Activated naive CD4-positive, alpha-beta T cell treated with anti-CD3 and anti-CD28 coated beads, Interleukin-2, amount 10 ng/mL, durations not matched to agents 7 days and 5 days (primary cell): ENCODE data around the gene LRRC4C.
"Not testable (repeated sequence)": the region's sequence is repeated elsewhere in the genome, so short reads cannot be mapped to it uniquely, and the experiment has no call there.

Experiments
- CTCF ChIA-PET: fragments of 350-600 bp; sonication (Branson Sonifier 250); formaldehyde crosslinking; loops from one replicate; lab custom pipeline; 2021; ENCODE audit warnings: antibody characterized with exemption; lab: Charles Lee
- DNase-seq: peaks from one replicate; pipeline ENCODE4 v3.0.0-alpha.2; 2020
- H3K27ac Mint-ChIP-seq: one replicate; pipeline ENCODE4 v1.8.0; 2021; ENCODE audit warnings: mild to moderate bottlenecking, moderate library complexity, mixed read lengths
- H3K27me3 Mint-ChIP-seq: one replicate; pipeline ENCODE4 v1.8.0; 2021; ENCODE audit warnings: mild to moderate bottlenecking, mixed read lengths
- H3K36me3 Mint-ChIP-seq: one replicate; pipeline ENCODE4 v1.8.0; 2021; ENCODE audit warnings: mixed read lengths
- H3K4me1 Mint-ChIP-seq: one replicate; pipeline ENCODE4 v1.8.0; 2021; ENCODE audit warnings: mixed read lengths
- H3K4me3 Mint-ChIP-seq: one replicate; pipeline ENCODE4 v1.8.0; 2021; ENCODE audit warnings: mild to moderate bottlenecking, moderate library complexity, mixed read lengths
- H3K9me3 Mint-ChIP-seq: one replicate; pipeline ENCODE4 v1.8.0; 2021; ENCODE audit warnings: mixed read lengths

LRRC4C gene

DNA sequence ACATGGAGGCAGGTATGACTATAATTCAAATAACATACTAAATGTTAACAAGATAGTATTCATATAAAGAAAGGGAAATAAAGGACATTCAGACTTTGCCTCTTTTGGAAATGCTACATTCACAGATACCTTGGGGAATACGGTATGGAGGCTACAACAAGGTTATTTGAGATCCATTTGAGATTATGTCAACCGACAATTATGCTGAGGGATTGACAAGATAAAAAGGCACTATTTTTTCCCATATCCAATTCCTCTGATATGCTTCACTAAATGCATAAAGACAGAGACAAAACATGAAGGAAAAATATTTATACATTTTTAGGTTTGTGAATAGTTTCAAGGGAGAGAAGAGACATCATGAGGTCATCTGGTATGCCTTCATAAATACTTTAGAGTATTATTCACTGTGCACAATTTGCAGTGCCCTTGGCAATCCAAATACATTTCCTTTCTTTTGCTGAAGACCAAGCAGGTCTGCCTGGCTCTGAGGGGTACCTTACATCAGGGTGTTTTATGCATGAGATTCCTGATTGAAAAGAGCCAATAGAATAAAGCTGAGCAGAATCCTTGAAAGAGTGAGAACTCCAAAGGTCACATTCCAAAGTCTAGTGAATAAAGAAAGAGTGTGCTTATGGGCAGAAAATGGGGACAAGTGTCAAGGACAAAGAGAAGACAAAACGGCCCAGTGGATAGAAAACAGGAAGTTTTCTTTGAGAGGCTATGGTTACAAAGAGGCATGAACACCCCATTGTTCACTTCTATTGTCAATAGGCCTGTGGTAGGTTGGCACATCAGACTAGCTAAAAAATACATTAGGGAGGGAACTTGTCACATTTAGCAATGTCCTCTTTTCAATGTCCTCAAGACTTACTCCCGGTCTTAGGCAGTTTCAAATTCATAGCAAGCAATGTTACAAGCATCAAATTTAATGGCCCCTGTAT, 455.8 kb downstream of the LRRC4C start:
- H3K27me3 Mint-ChIP-seq: no peaks in the 10 kb centered on the region
- no peak for DNase-seq
- H3K27ac Mint-ChIP-seq: no peak overlapping the region

DNA sequence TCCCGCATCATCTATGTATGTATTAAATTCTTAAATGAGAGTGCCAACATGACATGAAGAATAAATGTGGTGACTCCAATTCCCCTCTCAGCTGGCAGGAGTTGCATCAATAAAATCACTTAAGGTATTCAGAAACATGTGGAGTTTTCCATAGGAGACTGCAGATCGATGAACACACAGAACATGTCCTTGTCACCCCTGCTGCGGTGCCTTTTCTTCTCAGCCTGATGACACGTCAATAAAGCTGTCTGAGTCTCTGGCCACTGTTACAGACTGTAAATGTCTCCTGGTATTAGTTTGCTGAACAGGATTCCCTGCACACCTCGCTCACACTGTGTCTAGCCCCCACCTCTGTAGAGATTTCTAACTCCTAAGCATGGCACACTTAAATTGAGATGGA, 460.5 kb downstream of the LRRC4C start:
- H3K9me3 Mint-ChIP-seq: peaks cover 17% of the 10 kb centered on the region
- H3K4me3 Mint-ChIP-seq: no peak overlapping the region
- H3K36me3 Mint-ChIP-seq: no peaks in the 10 kb centered on the region
- no peaks in the 10 kb centered on the region for H3K4me1 Mint-ChIP-seq
- no peak for DNase-seq
- CTCF ChIA-PET: no interaction called here
- no peaks in the 10 kb centered on the region for H3K27me3 Mint-ChIP-seq
- H3K27ac Mint-ChIP-seq: no peak overlapping the region

More for the DNA sequence above, 455.8 kb downstream of the LRRC4C start:
- CTCF ChIA-PET: no interaction called here
- peaks cover 17% of the 10 kb centered on the region for H3K9me3 Mint-ChIP-seq
- no peaks in the 10 kb centered on the region for H3K36me3 Mint-ChIP-seq
- H3K4me1 Mint-ChIP-seq: no peaks in the 10 kb centered on the region
- H3K4me3 Mint-ChIP-seq: no peak overlapping the region

DNA sequence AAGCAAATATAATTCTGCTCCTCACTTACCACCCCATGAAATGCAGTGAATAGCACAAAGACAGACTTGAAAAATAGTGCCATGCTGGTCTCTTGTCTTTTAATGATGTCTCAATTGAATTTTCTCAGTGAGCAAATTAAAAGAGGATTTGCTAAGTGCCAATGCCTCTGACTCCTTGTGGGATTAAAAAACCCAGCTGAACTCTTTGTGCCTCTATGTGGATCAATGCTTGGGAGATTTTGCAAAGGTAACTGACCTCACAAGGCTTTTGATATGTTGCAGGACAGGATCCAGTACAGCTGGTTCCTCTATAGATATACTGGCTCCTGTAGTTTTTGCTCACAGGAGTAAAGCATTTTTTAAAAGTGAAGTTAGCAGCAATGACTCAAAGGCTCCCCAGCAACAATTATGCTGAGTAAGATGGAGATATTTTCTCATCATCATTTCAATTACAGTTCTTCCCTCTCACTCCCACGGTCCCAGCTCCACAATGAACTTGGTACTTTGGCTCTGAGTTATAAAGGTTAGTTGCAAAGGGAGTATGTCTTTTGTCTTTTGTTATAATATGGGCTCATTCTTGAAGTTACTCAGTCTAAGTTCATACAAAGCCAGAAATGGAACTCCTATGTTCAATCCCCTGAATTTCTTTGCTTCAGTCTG, 471.5 kb downstream of the LRRC4C start:
- DNase-seq: no peak
- H3K27me3 Mint-ChIP-seq: no peaks in the 10 kb centered on the region

DNA sequence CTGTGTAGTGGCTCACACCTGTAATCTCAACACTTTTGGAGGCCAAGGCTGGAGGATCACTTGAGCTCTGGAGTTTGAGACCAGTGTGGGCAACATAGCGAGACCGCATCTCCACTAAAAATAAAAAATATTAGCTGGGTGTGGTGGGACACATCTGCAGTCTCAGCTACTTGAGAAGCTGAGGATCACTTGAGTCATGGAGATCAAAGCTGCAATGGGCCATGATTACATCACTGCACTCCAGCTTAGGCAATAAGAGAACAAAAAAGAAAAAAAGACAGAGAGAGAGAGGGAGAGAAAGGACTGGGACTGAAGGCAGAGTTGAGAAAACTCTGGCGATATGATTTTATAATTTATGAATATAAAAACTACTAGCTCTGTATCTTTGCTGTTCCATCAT, 473.1 kb downstream of the LRRC4C start:
- no peak for DNase-seq
- Mint-ChIP-seq H3K4me1 (no peaks in the 10 kb centered on the region), H3K27me3 (no peaks in the 10 kb centered on the region), H3K36me3 (no peaks in the 10 kb centered on the region), H3K27ac (no peak overlapping the region), H3K4me3 (no peak overlapping the region), H3K9me3 (peaks cover 18% of the 10 kb centered on the region)
- CTCF ChIA-PET: no interaction called here

More for the DNA sequence above, 471.5 kb downstream of the LRRC4C start:
- Mint-ChIP-seq H3K4me1 (no peaks in the 10 kb centered on the region), H3K27ac (no peak overlapping the region), H3K36me3 (no peaks in the 10 kb centered on the region), H3K9me3 (peaks cover 16% of the 10 kb centered on the region), H3K4me3 (no peak overlapping the region)
- CTCF ChIA-PET: no interaction called here

DNA sequence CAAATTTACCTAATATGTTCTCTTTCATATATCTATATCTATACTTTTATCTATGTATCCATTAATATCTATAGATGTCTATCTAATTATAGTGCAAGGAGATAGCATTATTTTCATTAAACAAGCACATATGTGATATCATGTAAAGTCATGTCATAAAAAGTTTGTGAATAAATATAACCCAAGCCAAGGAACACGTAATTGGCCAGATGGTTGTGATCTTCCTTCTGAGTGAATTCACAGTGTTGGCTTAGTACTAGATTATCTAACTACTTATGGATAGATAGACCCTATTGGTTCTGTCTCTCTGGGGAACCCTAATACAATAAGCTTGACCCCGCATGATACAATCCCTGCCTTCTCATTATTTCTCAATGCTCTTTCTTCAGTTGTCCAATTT, 484.4 kb downstream of the LRRC4C start:
- no peaks in the 10 kb centered on the region for H3K27me3 Mint-ChIP-seq
- CTCF ChIA-PET: no interaction called here
- H3K4me3 Mint-ChIP-seq: no peak overlapping the region
- no peaks in the 10 kb centered on the region for H3K4me1 Mint-ChIP-seq
- H3K36me3 Mint-ChIP-seq: no peaks in the 10 kb centered on the region
- H3K27ac Mint-ChIP-seq: no peak overlapping the region
- DNase-seq: no peak
- H3K9me3 Mint-ChIP-seq: peaks cover 27% of the 10 kb centered on the region

DNA sequence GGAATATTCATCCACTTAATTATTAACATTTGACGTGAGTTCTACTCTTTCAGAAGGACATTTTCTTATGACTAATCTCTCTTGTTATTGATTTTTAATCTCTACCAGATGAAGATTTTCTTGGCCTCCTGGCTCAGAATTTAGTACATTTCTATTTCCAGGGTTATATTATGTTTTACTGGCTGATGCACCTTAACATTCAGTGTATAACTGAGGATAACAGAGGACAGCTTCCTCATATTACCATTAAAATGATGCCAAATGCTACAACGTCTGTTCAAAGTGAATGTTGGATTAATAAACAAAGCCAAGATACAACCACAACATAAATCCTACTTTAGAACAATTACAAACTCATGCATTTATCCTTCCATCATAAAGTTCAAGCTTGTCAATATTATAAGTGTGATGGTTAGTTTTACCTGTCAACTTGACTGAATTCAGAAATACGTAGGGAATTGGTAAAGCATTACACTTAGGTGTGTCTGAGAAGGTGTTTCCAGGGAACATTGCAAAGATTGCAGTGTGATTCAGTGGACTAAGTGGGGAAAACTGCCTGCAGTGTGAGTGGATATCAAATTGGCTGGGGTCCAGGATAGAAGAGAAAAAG, 485.2 kb downstream of the LRRC4C start:
- CTCF ChIA-PET: no interaction called here
- Mint-ChIP-seq H3K9me3 (peaks cover 27% of the 10 kb centered on the region), H3K36me3 (no peaks in the 10 kb centered on the region), H3K27me3 (no peaks in the 10 kb centered on the region), H3K4me3 (no peak overlapping the region), H3K27ac (no peak overlapping the region), H3K4me1 (no peaks in the 10 kb centered on the region)
- no peak for DNase-seq

DNA sequence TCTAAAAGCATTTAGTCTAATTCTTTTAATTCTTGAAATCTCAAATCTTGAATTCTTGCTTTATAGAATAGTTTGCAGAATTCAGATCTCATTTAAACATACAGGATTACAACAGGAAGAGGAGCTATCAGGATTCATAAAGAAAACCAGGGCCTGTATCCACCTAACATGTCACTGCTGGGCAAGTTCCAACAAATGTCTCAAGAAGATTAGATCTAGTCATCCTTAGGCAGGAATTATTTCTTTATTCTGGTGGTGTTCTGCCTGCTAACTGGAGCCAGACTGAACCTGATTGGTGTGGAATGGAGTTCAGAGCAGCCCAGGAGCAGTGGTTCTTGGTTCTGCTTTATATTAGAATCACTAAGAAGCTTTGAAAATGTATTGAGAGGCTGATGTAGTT, 500.7 kb downstream of the LRRC4C start:
- no peak overlapping the region for H3K4me3 Mint-ChIP-seq
- H3K36me3 Mint-ChIP-seq: no peaks in the 10 kb centered on the region
- no peaks in the 10 kb centered on the region for H3K27me3 Mint-ChIP-seq
- CTCF ChIA-PET: no interaction called here
- peaks cover 2% of the 10 kb centered on the region for H3K9me3 Mint-ChIP-seq
- no peak for DNase-seq
- H3K4me1 Mint-ChIP-seq: no peaks in the 10 kb centered on the region
- H3K27ac Mint-ChIP-seq: no peak overlapping the region

DNA sequence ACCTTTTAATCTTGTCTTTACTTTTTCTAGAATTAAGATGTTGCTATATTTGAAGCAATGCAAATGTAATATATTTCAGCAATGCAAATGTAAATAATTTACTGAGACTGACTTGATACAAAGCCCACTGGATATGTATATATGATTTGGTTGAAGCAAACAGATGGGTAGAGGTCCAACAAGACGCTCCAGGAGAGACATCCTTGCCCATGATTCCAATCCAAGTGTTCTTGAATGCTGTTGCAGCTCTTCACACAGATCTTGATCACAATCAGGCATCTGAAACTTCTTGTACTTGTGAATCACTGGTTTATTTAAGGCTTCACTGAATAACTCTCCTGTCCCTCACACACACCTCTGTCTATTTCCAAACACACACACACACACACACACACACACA, 507.0 kb downstream of the LRRC4C start:
- Mint-ChIP-seq H3K4me1 (no peaks in the 10 kb centered on the region), H3K27ac (no peak overlapping the region), H3K36me3 (no peaks in the 10 kb centered on the region), H3K4me3 (no peak overlapping the region), H3K9me3 (peaks cover 11% of the 10 kb centered on the region), H3K27me3 (no peaks in the 10 kb centered on the region)
- CTCF ChIA-PET: no interaction called here
- no peak for DNase-seq

DNA sequence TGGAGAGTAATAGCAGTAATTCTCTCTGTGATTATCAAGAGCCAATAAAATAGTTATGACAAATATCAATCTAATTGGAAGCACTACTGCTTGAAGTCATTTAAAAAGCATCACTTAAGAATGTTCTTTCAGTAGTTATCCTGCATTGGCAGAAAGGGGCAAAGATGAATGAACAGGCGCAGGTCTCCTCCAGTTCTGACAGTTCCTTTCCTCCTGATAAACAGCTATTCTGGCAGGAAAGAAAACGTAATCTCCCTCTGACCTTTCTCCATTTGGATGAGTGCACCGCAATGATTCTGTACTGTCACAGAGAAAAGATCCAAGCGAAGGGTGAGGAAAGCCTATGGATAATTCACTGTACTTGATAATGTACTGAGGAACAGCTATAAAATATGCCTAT, 521.5 kb downstream of the LRRC4C start:
- H3K4me3 Mint-ChIP-seq: no peak overlapping the region
- H3K9me3 Mint-ChIP-seq: peaks cover 7% of the 10 kb centered on the region
- no peak for DNase-seq
- no peaks in the 10 kb centered on the region for H3K27me3 Mint-ChIP-seq
- no peaks in the 10 kb centered on the region for H3K4me1 Mint-ChIP-seq
- H3K27ac Mint-ChIP-seq: no peak overlapping the region
- CTCF ChIA-PET: no interaction called here
- H3K36me3 Mint-ChIP-seq: no peaks in the 10 kb centered on the region

DNA sequence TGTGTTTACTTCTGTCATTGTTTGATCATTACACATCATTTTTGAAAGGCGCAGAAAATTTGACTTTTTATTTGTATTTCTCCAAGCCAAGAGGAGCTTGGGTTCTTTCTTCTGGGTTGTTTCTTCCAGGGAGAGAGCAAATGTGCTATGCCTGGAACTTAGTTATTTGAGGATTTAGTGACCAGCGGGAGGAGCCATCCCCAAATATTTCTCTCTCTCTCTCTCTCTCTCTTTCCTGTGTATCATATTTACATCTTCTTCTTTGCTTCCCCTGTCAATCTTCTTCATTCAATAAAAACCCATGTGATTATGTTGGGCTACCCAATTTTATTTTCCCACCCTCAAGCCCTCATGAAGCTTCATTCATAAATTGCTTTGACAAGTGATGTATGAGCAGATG, 534.5 kb downstream of the LRRC4C start:
- H3K4me1 Mint-ChIP-seq: no peaks in the 10 kb centered on the region
- CTCF ChIA-PET: no interaction called here
- no peak overlapping the region for H3K4me3 Mint-ChIP-seq
- no peaks in the 10 kb centered on the region for H3K27me3 Mint-ChIP-seq
- no peak for DNase-seq
- H3K9me3 Mint-ChIP-seq: peaks cover 3% of the 10 kb centered on the region
- H3K27ac Mint-ChIP-seq: no peak overlapping the region
- H3K36me3 Mint-ChIP-seq: no peaks in the 10 kb centered on the region

DNA sequence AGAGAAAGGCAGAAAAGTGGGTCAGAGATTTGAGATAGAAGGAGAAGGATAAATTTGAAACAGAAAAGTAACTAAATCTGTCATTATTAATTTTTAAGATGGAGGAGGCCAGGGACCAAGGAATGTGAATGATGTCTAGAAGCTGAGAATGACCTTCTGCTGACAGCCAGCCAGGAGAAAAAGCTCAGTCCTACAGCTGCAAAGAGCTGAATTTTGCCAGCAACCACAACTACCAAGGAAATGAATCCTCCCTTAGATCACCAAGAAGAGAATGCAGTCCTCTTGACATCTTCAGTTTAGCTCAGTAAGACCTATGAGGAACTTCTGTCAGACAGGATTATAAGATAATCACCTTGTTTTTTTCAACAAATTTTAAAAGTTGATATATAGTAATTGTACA, 538.2 kb downstream of the LRRC4C start:
- no peak overlapping the region for H3K4me3 Mint-ChIP-seq
- no peaks in the 10 kb centered on the region for H3K4me1 Mint-ChIP-seq
- H3K9me3 Mint-ChIP-seq: peaks cover 5% of the 10 kb centered on the region
- no peaks in the 10 kb centered on the region for H3K27me3 Mint-ChIP-seq
- CTCF ChIA-PET: no interaction called here
- H3K36me3 Mint-ChIP-seq: no peaks in the 10 kb centered on the region
- no peak overlapping the region for H3K27ac Mint-ChIP-seq
- no peak for DNase-seq

DNA sequence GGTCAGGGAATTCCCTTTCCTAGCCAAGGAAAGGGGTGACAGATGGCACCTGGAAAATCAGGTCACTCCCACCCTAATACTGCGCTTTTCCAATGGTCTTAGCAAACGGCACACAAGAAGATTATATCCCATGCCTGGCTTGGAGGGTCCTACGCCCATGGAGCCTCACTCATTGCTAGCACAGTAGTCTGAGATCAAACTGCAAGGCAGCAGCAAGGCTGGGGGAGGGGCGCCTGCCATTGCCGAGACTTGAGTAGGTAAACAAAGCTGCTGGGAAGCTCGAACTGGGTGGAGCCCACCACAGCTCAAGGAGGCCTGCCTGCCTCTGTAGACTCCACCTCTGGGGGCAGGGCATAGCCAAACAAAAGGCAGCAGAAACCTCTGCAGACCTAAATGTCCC, 548.7 kb downstream of the LRRC4C start:
- H3K4me1 Mint-ChIP-seq, H3K4me3 Mint-ChIP-seq, DNase-seq, H3K36me3 Mint-ChIP-seq, CTCF ChIA-PET, H3K27ac Mint-ChIP-seq, H3K27me3 Mint-ChIP-seq: not testable (repeated sequence)
- peaks cover 19% of the 10 kb centered on the region for H3K9me3 Mint-ChIP-seq

DNA sequence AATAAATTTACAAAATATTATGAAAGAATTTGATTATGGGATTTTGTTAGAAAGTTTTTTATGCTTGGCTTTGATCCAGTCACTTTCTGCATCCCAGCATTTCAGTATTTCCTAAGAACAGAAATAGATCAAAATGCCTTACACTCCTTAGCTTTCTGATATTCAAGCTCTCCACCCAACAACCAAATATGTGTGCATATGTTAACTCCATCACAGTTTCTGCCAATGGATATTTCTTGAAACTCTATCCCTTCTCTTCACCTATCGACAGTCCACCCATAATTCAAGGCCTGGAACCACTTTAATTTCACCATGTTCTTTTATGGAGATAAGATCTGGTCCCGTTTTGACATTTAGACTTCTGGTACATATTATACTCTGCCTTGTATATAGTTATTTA, 565.0 kb downstream of the LRRC4C start:
- H3K27ac Mint-ChIP-seq: no peak overlapping the region
- H3K4me1 Mint-ChIP-seq: no peaks in the 10 kb centered on the region
- no peaks in the 10 kb centered on the region for H3K36me3 Mint-ChIP-seq
- CTCF ChIA-PET: no interaction called here
- no peaks in the 10 kb centered on the region for H3K27me3 Mint-ChIP-seq
- peaks cover 19% of the 10 kb centered on the region for H3K9me3 Mint-ChIP-seq
- DNase-seq: no peak
- H3K4me3 Mint-ChIP-seq: no peak overlapping the region

DNA sequence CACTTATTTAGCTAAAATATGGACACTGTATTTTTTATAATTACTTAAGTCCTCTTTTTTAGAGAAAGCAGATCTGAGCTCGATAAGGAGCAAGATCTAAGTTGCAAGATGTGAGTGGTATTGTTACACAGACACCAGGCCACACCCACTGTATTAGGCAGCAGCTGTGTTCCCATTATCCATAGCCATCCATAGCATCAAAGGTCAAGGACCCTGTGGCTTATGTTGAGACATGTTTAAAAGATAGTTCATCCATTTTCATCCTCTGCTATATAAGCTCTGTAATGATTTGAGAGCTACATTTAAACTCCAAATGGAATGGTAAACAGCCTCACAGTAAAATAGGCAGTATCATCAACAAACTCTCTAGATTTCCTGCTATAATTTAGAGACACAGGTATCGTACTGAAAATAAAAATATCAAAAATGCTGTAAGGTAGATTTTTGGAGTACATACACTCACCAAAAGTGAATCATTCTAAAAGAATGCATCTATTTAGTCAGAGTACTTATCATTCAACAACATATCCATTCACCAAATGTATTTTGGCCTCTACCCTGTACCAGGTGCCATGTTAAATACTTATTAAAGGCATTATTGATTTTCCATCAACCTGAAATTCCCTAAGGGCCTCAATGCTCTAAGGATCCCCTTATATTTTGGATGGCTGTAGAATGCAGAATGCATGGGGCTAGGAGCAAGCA, 574.0 kb downstream of the LRRC4C start:
- Mint-ChIP-seq H3K9me3 (peaks cover 13% of the 10 kb centered on the region), H3K27ac (no peak overlapping the region), H3K4me1 (no peaks in the 10 kb centered on the region), H3K4me3 (no peak overlapping the region), H3K36me3 (no peaks in the 10 kb centered on the region), H3K27me3 (no peaks in the 10 kb centered on the region)
- DNase-seq: no peak
- CTCF ChIA-PET: no interaction called here
